GM18867 (cell line): ENCODE data around the gene HOXB7.

Source experiments
- ATAC-seq: cut with Tn5 transposase; IDR thresholded peaks from one replicate; pipeline ENCODE4 v1.9.1; 2021; ENCODE audit warnings: mild to moderate bottlenecking, moderate library complexity; ENCODE audit not compliant: unreplicated experiment

HOXB7 gene

GRCh38 chr17:48611681-48612455 is 1.1 kb upstream of the HOXB7 start:
- no peak for ATAC-seq

- no peak for ATAC-seq
These were observed 396 bp upstream of the HOXB7 start for GRCh38 chr17:48611213-48611612.

DNA sequence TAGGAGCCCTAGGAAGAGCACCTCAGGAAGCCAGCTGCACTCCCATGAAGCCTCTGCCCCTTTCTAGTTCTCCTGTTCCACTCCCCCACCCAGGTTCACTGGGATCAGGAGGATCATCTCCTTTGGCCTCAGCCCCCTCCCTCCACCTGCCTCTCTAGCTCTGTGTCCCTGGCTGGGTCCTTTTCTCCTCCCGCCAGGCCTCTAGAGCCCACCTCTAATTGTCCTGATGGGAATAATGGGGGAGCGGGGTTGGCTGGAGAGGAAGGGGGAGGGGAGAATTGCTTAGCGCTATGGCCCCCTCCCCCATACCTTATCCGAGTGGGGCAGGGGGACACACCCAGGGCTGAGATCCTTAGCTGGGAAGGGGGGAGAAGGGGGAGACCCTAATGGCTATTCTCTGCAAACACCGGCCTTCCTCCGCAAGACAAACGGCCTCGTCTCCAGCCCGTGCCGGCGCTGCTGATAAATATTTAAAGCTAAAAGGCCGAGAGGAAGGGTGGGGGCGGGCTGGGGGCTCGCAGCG is 997 bp downstream of the HOXB7 start:
- ATAC-seq = no peak

DNA sequence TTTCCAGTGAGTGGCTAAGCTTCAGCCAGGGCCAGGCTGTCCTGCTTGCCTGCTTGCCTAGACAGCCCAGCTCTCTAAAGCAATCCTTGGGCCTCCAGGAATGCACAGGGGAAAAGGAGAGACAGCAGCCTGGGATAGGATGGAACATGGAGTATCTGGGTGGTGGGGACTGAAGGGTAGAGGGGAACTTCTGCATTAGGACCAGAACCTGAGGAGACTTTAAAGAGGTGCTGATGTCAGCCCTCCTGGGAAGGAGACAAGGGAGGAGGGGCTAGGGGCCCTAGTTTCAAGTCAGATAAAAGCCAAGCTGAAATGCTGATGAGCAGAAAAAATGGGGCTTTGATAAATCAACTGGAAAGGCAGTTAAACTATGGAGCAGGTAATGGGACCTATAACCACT is 1.8 kb downstream of the HOXB7 start:
- no peak for ATAC-seq

DNA sequence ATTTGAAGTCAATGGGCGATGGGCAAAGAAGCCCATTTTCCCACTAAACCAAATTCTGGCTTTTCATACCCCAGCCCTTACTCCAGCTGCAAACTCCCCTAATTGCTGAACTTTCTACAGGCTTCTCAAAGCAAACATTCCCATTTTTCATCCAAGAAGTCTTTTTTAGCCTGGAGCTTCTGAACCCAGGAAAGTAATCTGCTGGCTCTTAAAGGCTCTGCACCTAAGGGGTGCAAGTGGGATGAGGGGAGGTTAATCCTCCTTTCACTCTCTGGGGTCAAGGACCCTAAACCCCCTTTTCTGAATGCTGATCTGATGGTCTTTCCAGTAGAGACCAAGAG is 2.4 kb downstream of the HOXB7 start:
- ATAC-seq = no peak

GRCh38 chr17:48606892-48607614 is 3.8 kb downstream of the HOXB7 start:
- no peak for ATAC-seq

- ATAC-seq = no peak
These were observed 4.6 kb downstream of the HOXB7 start for GRCh38 chr17:48605991-48606891.

DNA sequence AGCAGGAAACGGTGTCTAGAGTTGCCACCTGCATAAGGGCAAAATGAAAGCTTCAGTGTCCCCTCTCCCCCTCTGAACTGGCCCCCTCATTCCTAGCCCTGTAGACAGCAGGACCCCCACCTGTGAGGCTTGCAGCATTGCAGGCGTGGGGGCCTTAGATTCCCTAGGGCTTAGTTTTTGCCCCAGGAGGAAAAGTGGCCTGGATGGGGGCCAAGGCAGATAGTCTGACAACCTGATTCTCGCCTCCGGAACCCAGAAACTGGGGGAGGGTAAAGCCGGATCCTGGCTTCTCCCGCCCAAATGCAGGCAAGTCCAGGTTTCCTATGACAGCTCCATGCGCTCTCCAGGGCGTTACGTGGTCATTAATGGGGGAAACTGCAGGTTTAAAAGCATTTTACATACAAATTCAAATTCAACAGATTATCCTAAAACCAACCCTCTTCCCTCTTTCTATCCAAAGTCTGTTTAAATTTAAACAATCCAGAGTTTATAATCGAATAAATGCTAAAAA is 5.4 kb downstream of the HOXB7 start:
- no peak for ATAC-seq

DNA sequence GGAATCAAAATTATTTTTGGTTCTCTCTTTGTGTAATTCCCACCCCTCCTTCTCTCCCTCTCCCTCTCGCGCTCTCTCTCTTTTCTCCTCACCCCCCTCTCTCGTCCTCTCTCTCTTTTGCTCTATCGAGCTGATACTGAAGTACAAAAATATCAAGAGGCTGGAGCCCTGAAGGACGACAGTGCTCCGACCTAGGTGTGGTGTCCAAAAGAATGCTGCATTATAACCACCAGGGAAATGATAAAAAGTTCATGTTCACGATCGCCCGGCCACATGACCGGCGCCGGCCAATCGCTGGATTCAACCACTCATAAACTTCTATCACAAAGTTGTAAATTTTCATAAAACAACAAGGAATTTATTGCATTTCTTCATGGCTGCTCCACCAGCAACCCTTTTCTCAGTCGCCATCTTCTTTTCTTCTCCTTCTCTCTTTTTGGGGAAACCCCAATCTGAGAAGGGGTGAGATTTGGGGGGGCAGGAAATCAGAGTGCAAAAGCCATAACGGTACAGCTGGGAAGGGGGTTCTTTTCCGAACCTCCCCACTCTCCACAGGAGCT is 6.0 kb downstream of the HOXB7 start, which contains the start of gene HOXB6:
Gene HOXB6, minus strand, starts transcription at position 217 of the 560 bp plus-strand sequence. CDS start 6,836 bp downstream, outside the sequence.
- ATAC-seq = no peak

DNA sequence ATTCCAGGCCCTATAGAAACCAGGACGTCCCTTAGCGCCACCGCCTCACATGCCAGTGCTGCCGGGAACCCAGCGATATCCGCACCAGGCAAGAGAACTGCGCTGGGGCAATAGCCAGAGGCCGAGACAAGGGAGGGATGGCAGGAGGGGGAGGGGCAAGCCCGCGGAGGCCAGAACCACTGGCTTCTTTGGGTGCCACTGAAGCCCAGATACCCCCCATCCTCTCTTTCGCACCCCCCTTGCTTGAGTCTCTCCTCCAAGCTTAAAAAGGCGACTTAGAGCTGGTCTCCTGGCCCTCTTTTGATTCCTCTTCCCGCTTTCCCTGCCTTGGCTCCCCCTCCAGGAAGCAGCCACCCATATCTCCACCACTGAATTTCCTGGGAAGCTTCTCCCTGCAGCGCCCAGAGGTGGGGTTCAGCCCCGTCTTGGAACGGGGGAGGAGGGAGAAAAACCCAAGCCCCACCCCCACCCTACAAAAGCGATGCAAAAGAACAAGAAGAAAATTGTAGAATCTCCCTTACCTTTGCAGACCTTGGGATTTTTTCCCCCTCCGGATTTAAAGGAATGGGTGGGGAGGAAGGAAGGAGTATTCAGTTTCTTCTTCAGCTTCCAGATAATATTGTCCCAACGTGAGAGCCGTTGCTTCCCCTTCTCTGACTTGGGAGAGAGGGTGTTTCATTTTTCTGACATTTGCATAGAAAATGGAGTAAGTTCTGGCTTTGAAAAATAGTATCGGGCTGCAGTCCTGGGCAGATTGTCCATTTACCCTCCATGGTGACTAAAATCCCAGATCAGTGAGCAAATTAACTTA is 6.7 kb downstream of the HOXB7 start:
- ATAC-seq = no peak

DNA sequence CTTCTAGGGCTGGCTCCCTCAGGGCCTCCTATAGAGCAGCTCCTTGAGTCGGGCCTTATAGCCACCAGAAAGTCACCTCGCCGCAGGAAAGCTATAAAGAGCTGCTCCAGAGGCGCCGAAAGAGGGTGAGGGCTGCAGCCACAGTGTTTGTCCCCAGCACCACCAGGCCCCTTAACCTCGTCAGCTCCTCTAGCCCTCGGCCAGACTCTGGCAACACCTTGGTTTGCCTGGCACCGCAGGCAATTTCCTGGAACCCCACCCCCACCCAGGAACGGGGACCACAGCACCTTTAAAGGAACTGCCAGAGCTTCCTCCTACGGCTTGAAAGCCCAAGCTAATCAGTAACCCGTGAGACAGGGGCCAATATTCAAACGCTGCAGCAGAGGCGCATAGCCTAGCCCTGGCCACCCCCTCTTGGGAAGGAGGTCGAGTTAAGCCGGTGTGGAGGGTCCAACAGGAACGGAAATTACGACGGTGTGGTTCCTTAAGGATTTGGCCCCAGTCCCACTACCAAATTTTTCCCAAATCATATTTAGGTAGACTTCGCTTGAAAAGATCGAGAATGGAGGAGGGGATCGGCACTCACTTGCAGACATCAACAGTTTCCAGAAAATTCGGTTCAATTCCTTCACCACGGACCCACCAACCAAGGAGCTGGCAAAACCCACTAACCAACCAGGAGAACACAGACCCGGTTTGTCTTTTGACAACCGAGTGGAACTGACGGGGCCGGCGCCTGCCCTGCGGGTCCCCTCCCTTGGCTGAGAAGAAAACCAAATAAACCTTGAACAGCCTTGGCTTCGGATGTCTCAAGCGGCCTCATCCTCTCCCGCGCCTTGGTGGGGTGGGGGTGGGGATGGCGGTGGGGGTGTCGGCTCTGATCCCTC is 9.0 kb downstream of the HOXB7 start:
- ATAC-seq = no peak

- ATAC-seq = no peak
These were observed 9.6 kb downstream of the HOXB7 start for GRCh38 chr17:48601207-48601538.

DNA sequence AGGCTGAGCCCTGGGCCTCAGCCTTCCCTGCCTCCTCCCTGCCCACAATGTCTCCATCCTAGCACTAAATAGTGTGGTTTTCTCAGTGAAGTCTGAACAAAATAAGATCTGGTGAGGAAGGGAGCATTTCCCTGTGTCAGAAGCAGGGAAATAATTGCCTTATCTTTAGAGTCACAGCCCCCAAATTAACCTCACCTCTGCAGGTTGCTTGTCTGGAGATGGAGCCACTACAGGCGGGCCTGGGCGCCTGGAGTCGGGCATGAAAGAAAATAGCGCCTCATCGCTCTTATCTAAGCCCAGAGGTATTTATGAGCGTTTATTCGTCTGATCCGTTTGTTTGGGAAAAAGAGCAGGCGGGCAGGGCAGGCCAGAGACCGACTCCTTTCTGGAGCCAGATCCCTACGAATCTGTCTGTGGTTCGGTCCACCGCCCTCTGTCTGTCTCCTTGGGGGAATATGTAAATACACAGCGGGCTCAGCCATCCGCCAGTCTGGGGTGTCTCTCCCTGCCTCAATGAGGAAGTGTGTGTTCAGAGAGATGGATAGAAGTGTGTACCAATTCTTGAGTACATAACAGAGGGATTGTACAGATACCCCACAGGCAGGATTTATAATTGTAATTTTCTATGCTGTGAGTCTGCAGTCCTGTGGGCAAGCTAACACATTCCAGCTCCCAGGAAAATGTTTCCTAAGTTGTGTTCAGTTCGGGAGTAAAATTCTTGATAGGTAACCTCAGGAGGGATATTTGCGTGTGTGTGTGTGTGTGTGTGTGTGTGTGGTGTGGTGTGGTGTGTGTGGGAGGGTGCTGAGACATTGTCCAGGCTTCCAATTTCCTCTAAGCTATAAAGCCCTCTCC is 10.3 kb downstream of the HOXB7 start:
- no peak for ATAC-seq

- no peak for ATAC-seq
These were observed 11.5 kb downstream of the HOXB7 start for GRCh38 chr17:48599354-48599753.

DNA sequence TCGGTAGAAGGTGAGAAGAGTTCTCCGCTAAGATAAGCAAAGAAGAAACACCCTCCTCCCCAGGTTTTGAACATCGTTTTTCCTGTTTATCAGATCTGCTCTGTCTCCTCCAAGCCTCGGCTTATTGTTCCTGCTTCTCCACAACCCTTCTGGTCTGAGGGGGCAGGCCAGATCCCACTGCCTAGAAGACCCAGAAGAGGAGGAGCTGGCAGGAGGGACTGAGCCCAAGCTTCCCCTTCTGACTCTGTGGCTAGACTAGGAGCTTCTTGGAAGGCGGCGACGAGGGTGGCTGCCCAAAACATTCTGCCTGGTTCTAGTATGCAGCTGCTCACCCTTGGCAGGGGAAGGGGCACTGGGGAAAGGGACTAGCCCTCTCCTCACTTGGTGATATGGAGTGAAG is 12.1 kb downstream of the HOXB7 start:
- ATAC-seq = no peak

DNA sequence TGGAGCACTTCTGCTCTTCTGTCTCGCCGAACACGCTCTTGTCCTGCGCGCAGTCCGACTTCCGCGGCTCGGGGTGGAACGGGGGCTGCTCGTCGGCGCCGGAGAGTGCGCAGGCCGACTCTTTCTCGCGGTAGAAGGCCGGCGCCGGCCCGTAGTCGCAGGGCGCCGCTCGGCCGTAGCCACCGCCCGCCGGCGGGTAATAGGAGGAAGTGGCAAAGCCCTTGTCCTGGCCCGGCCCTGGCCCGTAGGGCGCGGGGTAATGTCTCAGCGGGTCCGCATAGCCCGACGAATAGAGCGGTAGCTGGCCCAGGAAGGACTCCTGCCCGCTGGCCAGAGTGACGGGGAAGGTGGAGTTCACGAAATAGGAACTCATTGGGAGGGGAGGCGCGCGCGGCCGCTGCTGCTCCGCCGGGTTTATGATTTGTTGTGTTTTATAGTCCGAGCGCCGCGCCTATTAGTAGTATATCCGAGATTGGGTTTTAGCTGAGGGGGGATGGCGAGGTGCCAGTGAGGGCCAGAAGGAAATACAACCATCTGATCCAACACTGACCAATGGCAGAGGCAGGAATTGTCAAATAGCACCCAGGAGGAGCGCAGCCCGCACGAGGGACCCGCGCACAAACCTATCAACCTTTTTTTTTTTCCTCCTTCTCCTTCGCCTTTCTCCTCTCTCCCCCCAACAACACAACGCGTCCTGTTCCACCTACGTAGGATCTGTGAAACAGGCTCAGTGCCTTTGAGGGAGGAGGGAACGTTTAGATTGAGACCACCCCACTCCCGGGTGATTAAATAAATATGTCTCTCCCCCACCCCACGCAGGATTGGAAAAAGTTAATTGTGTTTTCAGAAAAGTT is 12.8 kb downstream of the HOXB7 start:
- ATAC-seq = no peak

- ATAC-seq = no peak
These were observed 13.4 kb downstream of the HOXB7 start for GRCh38 chr17:48597528-48597777.
